Naive thymus-derived CD8-positive, alpha-beta T cell (primary cell): ENCODE data around the gene ZNF414. TPM values are rescaled to one million over a fixed set of nuclear protein-coding genes. Genes with fewer than 3 reads are reported as not detected.
A peak's percentile ranks its signal among the peaks of the same experiment; 100 is the strongest.
"Not testable (repeated sequence)": the region's sequence is repeated elsewhere in the genome, so short reads cannot be mapped to it uniquely, and the experiment has no call there.

Experiments used
- ATAC-seq, 2 donors: fragments of 150-1000 bp; cut with Tn5 transposase in 1 of 2; sonication (Bioruptor Pico), chemical (Tn5 transposase) in 1 of 2; 1 replicate in 1 of 2; 2 replicates in 1 of 2; pipeline ENCODE4 v1.10.0; 2021; ENCODE audit warnings: mild to moderate bottlenecking in 2 of 2, moderate library complexity in 2 of 2
- POLR2A ChIA-PET: fragments of 350-600 bp; sonication (Branson Sonifier 250); formaldehyde crosslinking; loops from one replicate; lab custom pipeline; 2021; ENCODE audit warnings: antibody characterized with exemption; lab: Charles Lee
- DNase-seq, 10 donors: peaks; one replicate each; pipeline versions ENCODE4 v3.0.0 to v3.0.0-alpha.2; 2020 to 2022
- H3K27ac Mint-ChIP-seq, 10 donors: one replicate each; pipeline ENCODE4 v1.8.0; 2020 to 2022; ENCODE audit warnings: mild to moderate bottlenecking in 10 of 10, mixed read lengths in 10 of 10, moderate library complexity in 4 of 10, inconsistent platforms in 1 of 10
- H3K27me3 Mint-ChIP-seq, 5 donors: one replicate each; pipeline ENCODE4 v1.8.0; 2021 to 2022; ENCODE audit warnings: mixed read lengths in 5 of 5
- H3K36me3 Mint-ChIP-seq, 3 donors: one replicate each; pipeline ENCODE4 v1.8.0; 2020 to 2022; ENCODE audit warnings: mixed read lengths in 3 of 3, mild to moderate bottlenecking in 2 of 3, inconsistent platforms in 1 of 3
- H3K4me1 Mint-ChIP-seq, 4 donors: one replicate each; pipeline ENCODE4 v1.8.0; 2021 to 2022; ENCODE audit warnings: mixed read lengths in 4 of 4
- H3K4me3 Mint-ChIP-seq, 10 donors: one replicate each; pipeline ENCODE4 v1.8.0; 2020 to 2022; ENCODE audit warnings: mild to moderate bottlenecking in 10 of 10, mixed read lengths in 10 of 10, moderate library complexity in 6 of 10, inconsistent platforms in 1 of 10
- H3K9me3 Mint-ChIP-seq, 9 donors: one replicate each; pipeline ENCODE4 v1.8.0; 2020 to 2022; ENCODE audit warnings: mixed read lengths in 9 of 9, mild to moderate bottlenecking in 3 of 9, inconsistent platforms in 1 of 9, moderate library complexity in 1 of 9
- polyA plus RNA-seq, 3 donors: library from polyadenylated mRNA; unstranded; fragments of 300-500 nt; fragmentation: Illumina TruSeq; gene quantifications; one replicate each; pipeline ENCODE4 v1.2.3, GENCODE V29; 2021
- total RNA-seq, 8 experiments: library from RNA in 2 of 8; stranded (reverse) in 2 of 8; gene quantifications; one replicate each; pipeline ENCODE4 v1.2.3 and lab custom pipeline; 2021 to 2026

ZNF414 gene, protein sequence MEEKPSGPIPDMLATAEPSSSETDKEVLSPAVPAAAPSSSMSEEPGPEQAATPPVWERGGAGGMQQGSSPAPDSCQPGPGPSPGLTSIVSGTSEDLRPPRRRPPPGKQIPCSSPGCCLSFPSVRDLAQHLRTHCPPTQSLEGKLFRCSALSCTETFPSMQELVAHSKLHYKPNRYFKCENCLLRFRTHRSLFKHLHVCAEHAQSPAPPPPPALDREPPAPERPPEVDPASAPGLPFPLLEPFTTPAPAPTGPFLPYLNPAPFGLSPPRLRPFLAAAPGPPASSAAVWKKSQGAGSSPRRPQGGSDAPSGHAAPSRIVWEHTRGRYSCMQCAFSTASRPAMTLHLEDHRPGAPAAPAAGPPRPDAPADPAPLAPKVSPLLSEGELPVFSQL
- total RNA-seq (10 to 100 TPM; 70.2 to 73.1 TPM), polyA plus RNA-seq (10 to 100 TPM; 15.2 to 34.2 (median 27.7) TPM), total RNA-seq (lab: John Stamatoyannopoulos, UW) (6.0 to 18.8 (median 12.8) reads per million in 6 experiments)

DNA sequence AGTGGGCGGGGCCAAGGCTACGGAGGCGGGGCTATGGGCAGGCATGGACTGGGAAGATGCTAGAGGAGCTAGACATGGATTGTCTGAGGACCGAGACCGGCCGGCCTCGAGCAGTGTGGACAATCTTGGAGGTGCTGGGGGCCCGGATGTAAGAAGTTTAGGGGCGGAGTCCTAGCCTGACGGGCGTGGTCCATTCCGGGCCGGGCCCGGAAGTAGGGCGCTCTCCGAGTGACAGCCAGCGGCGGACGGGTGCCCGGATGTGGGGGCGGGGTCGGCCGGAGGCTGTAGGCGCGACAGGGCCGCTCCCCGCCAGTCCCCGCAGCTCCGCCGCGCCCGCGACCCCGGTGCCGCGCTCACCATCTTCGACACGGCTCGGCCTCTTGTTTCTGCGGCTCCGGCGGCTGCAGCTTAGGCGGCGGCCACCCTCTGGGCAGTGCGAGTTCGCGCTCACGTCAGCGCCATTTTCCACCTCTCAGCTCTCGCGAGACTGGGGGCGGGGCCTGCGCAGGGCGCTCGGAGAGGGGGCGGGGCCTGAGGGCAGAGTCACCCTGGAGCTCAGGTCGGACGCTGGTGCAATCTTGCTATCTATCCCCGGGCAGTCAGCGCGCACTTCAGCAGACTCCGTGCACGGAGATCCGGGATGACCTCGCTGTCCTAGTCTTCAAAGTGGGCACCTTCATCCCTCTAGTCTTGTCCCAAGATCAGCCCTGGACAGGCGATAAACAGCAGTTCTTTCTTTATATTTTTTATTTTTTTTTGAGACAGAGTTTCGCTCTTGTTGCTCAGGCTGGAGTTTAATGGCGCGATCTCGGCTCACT, at the start of gene ZNF414:
ZNF414 (minus strand) TSS at position 481 of the 818 bp plus-strand sequence; CDS start at position 360, 121 bp downstream.
- peak within 1 kb of the TSS; percentile 94 to 99 (median 98) for H3K27ac Mint-ChIP-seq
- peak within 1 kb of the TSS; percentile 90 to 98 (median 96) for H3K4me3 Mint-ChIP-seq
- peaks cover 25 to 62% (median 60%) of the 10 kb centered on the region in 4 donors for H3K4me1 Mint-ChIP-seq
- ATAC-seq: peak; percentile 75 to 78
- H3K27me3 Mint-ChIP-seq: no peaks in the 10 kb centered on the region
- peaks cover 0 to 3% (median 0%) of the 10 kb centered on the region in 3 donors for H3K36me3 Mint-ChIP-seq
- POLR2A ChIA-PET: interaction anchor here (0.5 to 19.3 kb wide), 30 partner anchors 8 to 319 kb away, joined by 3 to 802 read pairs (median 6); partner anchors contain the start of genes HNRNPM, MARCHF2, MYO1F and NDUFA7
- DNase-seq: peak; percentile 91 to 100 (median 97)
- H3K9me3 Mint-ChIP-seq: no peaks in the 10 kb centered on the region

DNA sequence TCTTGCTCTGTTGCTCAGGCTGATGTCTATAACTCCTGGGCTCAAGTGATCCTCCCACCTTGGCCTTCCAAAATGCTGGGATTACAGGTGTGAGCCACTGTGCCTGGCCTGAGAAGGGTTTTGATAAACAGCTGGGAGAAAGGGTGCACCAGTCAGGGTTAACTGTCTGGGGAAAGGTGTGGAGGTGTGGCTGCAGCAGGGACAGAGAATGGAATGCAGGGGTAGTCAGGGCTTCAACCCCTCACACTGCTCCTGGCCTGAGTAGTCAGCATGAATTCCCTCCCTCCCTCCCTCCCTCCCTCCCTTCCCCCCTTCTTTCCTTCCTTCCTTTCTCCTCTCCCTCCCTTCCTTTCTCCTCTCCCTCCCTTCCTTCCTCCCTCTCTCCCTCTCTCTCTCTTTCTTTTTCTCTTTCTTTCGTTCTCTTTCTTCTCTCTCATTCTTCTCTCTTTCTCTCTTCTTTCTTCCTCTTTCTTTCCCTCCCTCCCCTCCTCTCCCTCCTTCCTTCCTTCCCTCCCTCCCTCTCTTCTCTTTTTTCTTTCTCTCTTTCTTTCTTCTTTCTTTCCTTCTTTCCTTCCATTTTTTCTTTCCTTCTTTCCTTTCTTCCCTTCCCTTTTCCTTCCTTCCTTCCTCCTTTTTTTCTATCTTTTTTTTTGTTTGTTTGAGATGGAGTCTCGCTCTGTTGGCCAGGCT, 47.3 kb upstream of the ZNF414 start:
- POLR2A ChIA-PET: interaction anchor here (2.5 kb wide), 1 partner anchor 9 kb away, joined by 8 read pairs; no protein-coding TSS in a partner anchor
- peak overlapping the region in 1 of 10 donors; percentile 41 for H3K4me3 Mint-ChIP-seq
- H3K27me3 Mint-ChIP-seq: no peaks in the 10 kb centered on the region
- H3K27ac Mint-ChIP-seq: peak overlapping the region in 9 of 10 donors; percentile 22 to 90 (median 70)
- ATAC-seq (no peak), DNase-seq (no peak)
- H3K4me1 Mint-ChIP-seq: peaks cover 20 to 62% (median 40%) of the 10 kb centered on the region in 4 donors
- H3K36me3 Mint-ChIP-seq: no peaks in the 10 kb centered on the region
- H3K9me3 Mint-ChIP-seq: no peaks in the 10 kb centered on the region

DNA sequence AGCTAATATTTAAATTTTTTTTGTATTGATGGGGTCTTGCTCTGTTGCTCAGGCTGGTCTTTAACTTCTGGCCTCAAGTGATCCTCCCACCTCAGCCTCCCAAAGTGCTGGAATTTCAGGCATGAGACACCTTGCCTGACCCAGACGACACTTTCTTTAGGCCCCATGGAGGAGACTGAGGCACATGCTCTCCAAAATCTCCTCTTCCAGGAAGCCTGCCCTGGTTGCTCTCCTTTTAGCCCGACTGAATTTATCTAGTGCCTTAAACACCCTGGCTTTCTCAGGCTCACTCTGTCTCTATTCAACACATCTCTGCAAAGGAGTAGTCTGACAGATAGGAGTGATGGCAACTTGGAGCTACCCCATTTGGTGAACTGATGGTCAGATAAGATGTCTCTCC, 44.4 kb upstream of the ZNF414 start:
- DNase-seq (no peak), ATAC-seq (no peak)
- Mint-ChIP-seq H3K9me3 (no peaks in the 10 kb centered on the region), H3K4me1 (peaks cover 14 to 44% (median 31%) of the 10 kb centered on the region in 4 donors), H3K36me3 (peaks cover 0 to 3% (median 2%) of the 10 kb centered on the region in 3 donors), H3K4me3 (no peak overlapping the region), H3K27me3 (no peaks in the 10 kb centered on the region), H3K27ac (peak overlapping the region; percentile 33 to 84 (median 77))
- POLR2A ChIA-PET: interaction anchor here (0.6 to 2.5 kb wide), 7 partner anchors 9 to 61 kb away, joined by 3 to 12 read pairs (median 4); no protein-coding TSS in a partner anchor

DNA sequence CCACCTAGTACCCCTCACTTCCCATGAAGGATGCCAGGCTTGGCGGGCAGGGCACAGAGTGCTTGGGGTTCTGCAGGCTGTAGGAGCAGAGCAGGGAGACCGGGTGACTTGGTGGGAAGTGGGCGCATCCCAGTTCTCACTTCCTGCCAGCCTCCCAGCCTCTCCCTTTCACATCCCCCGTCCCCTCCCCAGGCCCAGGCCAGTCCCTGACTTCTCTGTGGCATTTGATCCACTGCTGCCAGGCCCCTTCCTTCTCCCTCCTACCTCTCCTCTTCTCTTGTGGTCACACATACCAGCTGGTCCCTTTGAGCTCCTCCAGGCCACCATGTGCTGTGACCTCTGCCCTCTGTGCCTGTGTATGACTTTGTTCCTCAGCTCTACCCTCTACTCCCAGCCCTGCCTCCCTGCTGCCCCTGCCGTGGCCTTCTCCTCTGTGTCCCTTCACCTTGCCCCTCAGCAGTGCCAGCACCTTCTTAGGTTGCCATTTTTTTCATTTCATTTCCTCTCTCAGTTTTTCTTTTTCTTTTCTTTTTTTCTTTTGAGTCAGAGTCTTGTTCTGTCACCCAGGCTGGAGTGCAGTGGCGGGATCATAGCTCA, 43.8 kb upstream of the ZNF414 start:
- DNase-seq (no peak), ATAC-seq (no peak)
- Mint-ChIP-seq H3K36me3 (peaks cover 0 to 6% (median 2%) of the 10 kb centered on the region in 3 donors), H3K4me1 (peaks cover 17 to 41% (median 33%) of the 10 kb centered on the region in 4 donors), H3K4me3 (no peak overlapping the region), H3K9me3 (no peaks in the 10 kb centered on the region), H3K27ac (peak overlapping the region; percentile 29 to 87 (median 81)), H3K27me3 (no peaks in the 10 kb centered on the region)
- POLR2A ChIA-PET: interaction anchor here (0.6 to 2.5 kb wide), 12 partner anchors 8 to 62 kb away, joined by 3 to 12 read pairs (median 3); no protein-coding TSS in a partner anchor

DNA sequence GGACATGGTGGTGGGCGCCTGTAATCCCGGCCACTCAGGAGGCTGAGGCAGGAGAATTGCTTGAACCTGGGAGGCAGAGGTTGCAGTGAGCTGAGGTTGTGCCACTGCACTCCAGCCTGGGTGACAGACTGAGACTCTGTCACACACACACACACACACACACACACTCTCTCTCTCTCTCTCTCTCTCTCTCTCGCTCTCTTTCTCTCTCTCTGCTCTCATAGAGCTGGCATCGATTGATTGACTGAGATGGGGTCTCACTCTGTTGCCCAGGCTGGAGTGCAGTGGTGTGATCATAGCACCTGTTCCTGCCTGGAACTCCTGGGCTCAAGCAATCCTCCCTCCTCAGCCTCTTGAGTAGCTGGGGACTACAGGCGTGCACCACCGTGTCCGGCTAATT, 39.8 kb upstream of the ZNF414 start:
- ATAC-seq, H3K27me3 Mint-ChIP-seq, H3K9me3 Mint-ChIP-seq, H3K4me3 Mint-ChIP-seq, DNase-seq: not testable (repeated sequence)
- H3K36me3 Mint-ChIP-seq: peaks cover 0 to 11% (median 4%) of the 10 kb centered on the region in 3 donors
- peak overlapping the region in 5 of 10 donors; percentile 47 to 84 (median 55) for H3K27ac Mint-ChIP-seq
- H3K4me1 Mint-ChIP-seq: peaks cover 17 to 24% (median 21%) of the 10 kb centered on the region in 4 donors
- POLR2A ChIA-PET: interaction anchor here (0.9 kb wide), 1 partner anchor 11 kb away, joined by 3 read pairs; no protein-coding TSS in a partner anchor

DNA sequence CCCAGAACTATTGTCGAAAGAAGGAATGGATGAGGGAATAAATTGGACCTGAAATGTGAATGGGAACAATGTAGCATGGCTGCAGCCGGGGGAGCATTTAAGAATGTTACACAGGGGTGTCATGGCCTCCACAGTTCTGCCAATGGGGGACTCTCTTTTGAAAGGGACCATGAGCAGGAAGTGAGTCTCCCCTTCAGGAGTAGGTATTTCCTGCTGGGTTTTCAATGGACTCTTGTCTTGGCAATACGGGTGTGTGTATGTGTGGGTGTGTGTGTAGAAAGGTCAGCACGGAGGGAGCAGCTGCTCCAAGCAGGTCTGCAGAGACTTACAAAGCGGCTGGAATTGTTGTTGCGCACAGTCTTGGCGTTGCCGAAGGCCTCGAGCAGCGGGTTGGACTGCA, 38.8 kb upstream of the ZNF414 start:
- Mint-ChIP-seq H3K27me3 (no peaks in the 10 kb centered on the region), H3K36me3 (peaks cover 0 to 11% (median 4%) of the 10 kb centered on the region in 3 donors), H3K4me3 (no peak overlapping the region), H3K4me1 (peaks cover 10 to 23% (median 15%) of the 10 kb centered on the region in 4 donors), H3K27ac (peak overlapping the region in 4 of 10 donors; percentile 15 to 64 (median 36)), H3K9me3 (no peaks in the 10 kb centered on the region)
- POLR2A ChIA-PET: interaction anchor here (0.5 to 0.9 kb wide), 4 partner anchors 11 to 37 kb away, joined by 3 to 7 read pairs (median 4); partner anchors contain the start of gene MYO1F
- ATAC-seq (peak in 1 of 2 donors; percentile 29), DNase-seq (no peak)

DNA sequence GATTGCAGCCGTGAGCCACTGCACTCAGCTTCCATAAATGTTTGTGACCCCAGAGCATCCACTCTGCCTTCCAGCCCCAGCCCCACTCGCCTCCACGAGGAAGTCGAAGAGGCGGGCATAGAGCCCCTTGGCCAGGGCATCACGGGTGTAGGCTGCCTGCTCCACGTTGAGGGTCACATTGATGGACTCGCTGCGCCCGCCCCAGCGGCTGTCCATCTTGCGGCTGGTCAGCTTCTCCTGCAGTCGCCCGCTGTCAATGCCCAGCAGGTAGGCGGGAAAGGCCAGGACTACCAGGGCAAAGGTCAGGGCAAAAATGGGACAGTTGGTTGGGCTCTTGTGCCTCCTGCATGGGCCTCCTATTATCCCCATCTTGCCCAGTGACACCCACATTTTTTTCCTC, 36.1 kb upstream of the ZNF414 start:
- H3K4me1 Mint-ChIP-seq: peaks cover 5 to 18% (median 12%) of the 10 kb centered on the region in 4 donors
- POLR2A ChIA-PET: interaction anchor here (0.8 to 1.0 kb wide), 2 partner anchors 8 to 36 kb away, joined by 3 read pairs; partner anchors contain the start of gene ZNF414
- H3K9me3 Mint-ChIP-seq: no peaks in the 10 kb centered on the region
- no peak overlapping the region for H3K4me3 Mint-ChIP-seq
- H3K27ac Mint-ChIP-seq: peak overlapping the region in 1 of 10 donors; percentile 25
- H3K36me3 Mint-ChIP-seq: peaks cover 0 to 11% (median 4%) of the 10 kb centered on the region in 3 donors
- no peak for ATAC-seq
- no peaks in the 10 kb centered on the region for H3K27me3 Mint-ChIP-seq
- DNase-seq: no peak

DNA sequence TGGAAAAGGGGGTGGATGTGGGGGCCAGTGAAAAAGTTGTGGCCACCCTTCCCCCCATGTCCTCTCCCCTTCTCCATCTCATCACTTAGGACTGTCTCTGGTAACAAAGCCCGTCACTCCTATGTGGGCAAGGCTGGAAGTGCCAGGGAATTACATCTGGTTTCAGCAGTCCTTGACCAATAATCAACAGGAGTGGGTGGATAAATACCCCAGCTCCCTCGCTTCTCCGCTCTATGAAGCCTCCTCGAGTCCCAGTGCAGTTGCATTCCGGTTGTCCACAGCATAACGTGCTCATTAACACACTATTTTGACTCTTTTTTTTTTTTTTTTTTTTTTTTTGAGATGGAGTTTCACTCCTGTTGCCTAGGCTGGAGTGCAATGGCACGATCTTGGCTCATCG, 31.8 kb upstream of the ZNF414 start:
- POLR2A ChIA-PET: interaction anchor here (0.6 to 1.8 kb wide), 9 partner anchors 12 to 33 kb away, joined by 3 to 7 read pairs (median 4); partner anchors contain the start of gene ZNF414
- Mint-ChIP-seq H3K9me3 (no peaks in the 10 kb centered on the region), H3K27ac (peak overlapping the region in 1 of 10 donors; percentile 8), H3K4me3 (no peak overlapping the region), H3K36me3 (peaks cover 0 to 2% (median 0%) of the 10 kb centered on the region in 3 donors), H3K27me3 (no peaks in the 10 kb centered on the region), H3K4me1 (peaks cover 2 to 8% (median 5%) of the 10 kb centered on the region in 4 donors)
- DNase-seq (no peak), ATAC-seq (no peak)

DNA sequence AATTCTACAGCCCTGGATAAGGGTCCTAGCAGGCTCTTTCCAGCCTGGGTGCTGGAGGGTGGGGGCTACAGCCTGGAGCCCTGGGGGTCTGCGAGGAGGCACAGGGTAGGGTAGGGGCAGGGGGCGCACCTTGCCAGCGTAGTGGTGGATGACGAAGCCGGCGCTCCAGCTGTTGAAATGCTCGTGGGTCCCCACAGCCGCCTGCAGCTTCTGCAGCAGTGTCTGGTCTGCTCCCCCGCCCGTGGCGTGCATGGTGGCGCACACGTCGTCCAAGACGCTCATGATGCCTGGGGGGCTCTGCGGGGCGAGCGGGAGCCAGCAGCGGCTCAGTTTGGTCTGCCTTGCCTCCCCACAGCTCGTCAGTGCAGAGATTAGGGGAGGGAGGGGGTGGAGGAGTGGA, 30.2 kb upstream of the ZNF414 start:
- H3K36me3 Mint-ChIP-seq: peaks cover 0 to 4% (median 0%) of the 10 kb centered on the region in 3 donors
- no peak for DNase-seq
- H3K27ac Mint-ChIP-seq: no peak overlapping the region
- no peak overlapping the region for H3K4me3 Mint-ChIP-seq
- ATAC-seq: no peak
- peaks cover 0 to 8% (median 5%) of the 10 kb centered on the region in 4 donors for H3K4me1 Mint-ChIP-seq
- H3K27me3 Mint-ChIP-seq: no peaks in the 10 kb centered on the region
- no peaks in the 10 kb centered on the region for H3K9me3 Mint-ChIP-seq
- POLR2A ChIA-PET: interaction anchor here (1.3 to 1.8 kb wide), 2 partner anchors 30 to 99 kb away, joined by 3 to 6 read pairs; partner anchors contain the start of genes HNRNPM and ZNF414

DNA sequence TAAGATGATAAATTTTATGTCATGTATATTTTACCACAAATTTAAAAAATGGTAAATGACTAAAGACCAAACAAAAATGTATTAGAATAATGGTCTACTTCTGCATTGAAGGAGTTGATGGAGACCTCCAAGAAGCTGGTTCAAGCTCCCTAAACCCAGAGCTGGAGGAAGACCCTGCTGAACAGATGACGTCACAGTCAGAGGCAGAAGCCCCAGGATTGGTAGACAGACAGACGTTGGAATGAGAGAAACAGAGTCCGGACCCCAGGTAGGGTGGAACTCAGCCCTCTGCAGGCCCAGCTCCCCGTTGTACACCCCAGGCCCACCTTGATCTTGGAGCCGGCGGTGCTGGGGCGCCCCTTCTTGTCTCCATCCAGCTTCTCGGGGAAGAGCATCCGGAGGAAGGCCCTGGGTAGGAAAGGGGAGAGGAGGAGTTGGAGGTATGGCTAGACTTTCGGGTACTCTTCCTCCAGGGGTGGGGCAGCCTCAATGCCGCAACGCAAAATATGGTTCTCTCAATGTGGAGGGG, 25.7 kb upstream of the ZNF414 start:
- Mint-ChIP-seq H3K36me3 (peaks cover 0 to 9% (median 1%) of the 10 kb centered on the region in 3 donors), H3K27ac (peak overlapping the region in 2 of 10 donors; percentile 12 to 27)

More for the DNA sequence above, 25.7 kb upstream of the ZNF414 start:
- no peaks in the 10 kb centered on the region for H3K27me3 Mint-ChIP-seq
- DNase-seq: no peak
- peaks cover 0 to 3% (median 0%) of the 10 kb centered on the region in 4 donors for H3K4me1 Mint-ChIP-seq
- POLR2A ChIA-PET: interaction anchor here (0.6 to 1.1 kb wide), 5 partner anchors 16 to 440 kb away, joined by 3 to 4 read pairs (median 3); no protein-coding TSS in a partner anchor
- H3K4me3 Mint-ChIP-seq: no peak overlapping the region
- H3K9me3 Mint-ChIP-seq: no peaks in the 10 kb centered on the region
- no peak for ATAC-seq
